Kidney glomerular epithelial cell (primary cell): ENCODE data around the gene TMEM94.
"Not testable (repeated sequence)": the region's sequence is repeated elsewhere in the genome, so short reads cannot be mapped to it uniquely, and the experiment has no call there.

Experiments
- DNase-seq: peaks from one replicate; lab custom pipeline; 2025; lab: John Stamatoyannopoulos, UW

TMEM94 gene

DNA sequence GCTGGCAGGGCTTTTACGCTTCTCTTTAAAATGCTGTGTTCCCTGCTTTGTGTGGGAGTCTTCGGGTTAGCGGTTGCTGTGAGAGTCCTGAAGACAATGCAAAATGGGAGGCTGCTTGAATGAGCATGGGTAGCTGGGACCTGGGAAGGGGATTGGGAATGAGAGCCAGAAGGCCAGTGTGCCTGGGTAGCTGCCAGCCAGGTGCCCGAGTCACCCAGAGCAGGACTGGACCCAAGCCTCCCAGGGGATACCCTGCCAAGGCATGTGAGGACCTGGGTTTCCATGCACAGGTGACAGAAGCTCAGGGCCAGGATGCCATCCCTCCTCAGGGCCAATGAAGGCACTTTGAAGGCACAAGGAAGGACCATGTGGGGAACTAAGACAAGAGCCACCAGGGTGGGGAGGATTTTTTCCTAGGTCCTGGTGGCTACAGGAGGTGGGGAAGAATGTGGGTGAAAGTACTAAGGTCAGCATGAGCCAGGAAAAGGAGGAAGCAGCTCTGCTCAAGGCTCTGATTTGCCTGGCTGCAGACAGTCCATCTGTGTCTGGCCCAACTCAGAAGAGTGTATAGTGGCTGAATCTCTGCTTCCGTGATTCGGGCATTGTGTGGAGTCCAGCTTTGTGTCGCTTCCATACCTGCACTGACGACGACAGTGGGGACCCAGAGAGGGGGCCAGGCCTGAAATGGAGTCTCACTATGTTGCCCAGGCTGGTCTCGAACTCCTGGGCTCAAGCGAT, 20.5 kb downstream of the TMEM94 start:
- no peak for DNase-seq

DNA sequence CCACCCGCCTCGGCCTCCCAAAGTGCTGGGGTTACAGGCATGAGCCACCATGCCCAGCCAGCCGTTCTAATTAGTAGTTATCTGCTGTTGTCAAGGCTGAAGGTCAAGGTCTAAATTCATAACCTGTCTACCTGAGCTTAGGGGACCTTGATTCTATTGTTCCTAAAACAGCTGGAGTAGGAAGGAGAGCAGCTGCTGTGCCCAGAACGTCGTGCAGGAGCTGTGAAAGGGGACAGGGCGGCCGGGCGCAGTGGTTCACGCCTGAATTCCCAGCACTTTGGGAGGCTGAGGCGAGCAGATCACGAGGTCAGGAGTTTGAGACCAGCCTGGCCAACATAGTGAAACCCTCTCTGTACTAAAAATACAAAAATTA, 21.0 kb downstream of the TMEM94 start:
- DNase-seq: not testable (repeated sequence)

DNA sequence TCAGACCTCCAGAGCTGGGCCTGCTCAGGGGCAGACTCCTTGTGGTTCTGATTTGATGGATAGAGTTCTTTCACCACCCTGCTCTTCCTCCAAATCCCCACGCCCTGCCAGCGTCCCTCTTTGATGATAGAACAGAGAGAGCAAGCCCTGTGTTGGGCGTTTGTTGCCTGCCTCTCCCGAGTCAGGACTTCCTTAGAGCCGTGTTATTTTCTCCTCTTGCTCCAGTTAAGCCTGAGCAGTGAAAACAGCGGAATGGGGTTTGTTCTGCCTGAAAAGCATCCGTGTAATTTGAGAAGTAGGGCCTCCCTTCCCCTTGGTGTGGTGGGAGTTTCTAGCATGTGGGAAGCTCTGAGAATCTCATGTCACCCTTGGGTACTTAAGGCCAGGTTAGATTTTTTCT, 22.1 kb downstream of the TMEM94 start:
- DNase-seq: no peak

DNA sequence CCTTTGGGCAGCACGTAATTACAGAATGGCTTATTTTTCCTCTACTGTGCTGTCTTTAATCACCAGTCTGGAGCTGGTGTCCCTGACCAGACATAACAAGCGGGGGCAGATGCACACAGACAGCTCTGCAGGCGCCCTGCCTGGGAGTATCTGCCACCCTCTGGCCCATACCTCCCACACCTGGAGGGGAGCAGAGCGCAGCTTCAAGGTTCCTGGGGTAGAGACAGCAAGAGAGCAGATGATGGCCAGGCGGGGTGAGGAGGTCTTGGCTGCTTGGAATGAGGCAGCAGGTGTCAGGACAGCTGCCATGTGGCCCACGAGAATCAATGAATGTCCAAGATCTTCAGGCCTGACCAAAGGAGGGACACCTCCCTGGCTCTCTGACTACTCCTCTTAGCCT, 23.8 kb downstream of the TMEM94 start:
- DNase-seq: no peak

DNA sequence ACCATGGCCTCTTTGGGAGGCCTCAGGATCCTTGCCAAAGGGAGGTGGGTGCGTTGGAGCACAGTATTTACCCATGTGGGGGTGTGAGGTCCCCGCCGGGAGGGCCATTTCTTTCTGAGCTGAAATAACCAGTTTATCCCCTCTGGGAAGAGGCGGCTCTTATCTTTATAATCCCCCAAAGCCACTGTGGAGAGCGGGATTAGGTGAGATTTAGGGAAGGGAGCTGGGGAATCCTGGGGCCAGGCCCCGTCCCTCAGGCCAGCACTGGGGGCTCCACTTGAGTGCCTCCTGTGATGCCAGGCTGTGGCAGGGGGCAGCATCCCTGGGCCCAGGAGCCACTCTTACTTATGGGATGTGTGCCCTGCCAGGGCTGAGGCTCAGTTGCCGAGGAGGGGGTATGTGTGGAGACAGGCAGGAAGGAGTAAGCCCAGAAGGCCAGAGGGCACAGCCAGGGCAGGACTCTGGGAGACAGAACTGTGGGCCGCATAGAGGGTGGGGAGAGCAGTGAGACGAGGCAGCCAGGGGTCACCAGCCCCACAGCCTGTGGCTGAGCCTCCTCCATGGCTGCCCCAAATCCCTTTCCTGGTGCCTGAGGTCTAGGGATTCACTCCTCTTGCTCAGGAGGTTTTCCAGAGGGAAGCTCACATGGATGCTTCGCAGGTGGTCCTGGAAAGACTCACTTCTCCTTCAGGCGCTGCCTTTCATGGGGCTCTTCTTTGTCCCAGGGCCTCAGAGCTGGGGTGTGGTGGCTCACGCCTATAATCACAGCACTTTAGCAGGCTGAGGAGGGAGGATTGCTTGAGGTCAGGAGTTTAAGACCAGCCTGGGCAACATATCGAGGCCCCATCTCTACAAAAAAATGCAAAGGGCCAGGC, 25.0 kb downstream of the TMEM94 start:
- DNase-seq: no peak

DNA sequence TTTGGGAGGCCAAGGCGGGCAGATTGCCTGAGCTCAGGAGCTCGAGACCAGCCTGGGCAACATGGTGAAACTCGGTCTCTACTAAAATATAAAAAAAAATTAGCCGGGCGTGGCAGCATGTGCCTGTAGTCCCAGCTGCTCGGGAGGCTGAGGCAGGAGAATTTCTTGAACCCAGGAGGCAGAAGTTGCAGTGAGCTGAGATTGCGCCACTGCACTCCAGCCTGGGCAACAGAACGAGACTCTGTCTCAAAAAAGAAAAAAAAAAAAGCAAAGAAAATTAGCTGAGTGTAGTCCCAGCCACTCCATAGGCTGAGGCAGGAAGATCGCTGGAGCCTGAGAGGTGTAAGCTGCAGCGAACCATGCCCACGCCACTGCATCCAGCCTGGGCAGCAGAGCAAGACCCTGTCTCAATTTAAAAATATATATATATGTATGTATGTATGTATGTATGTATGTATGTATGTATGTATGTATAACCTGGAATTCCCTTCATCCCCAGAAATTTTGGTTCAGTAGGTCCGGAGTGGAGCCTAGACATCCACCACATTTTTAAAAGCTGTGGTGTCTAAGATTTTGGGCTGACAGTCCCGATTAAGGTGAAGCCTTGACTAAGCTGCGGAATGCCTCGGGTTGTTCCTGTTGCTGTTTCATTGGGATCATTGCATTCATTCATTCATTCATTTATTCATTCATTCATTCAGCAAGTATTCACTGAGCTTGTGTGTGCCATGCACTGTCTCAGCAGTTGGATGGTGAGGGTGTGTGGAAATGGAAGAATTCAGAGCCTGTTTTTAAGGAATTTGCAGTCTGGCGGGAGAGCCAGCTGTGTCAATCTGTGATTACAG, 25.9 kb downstream of the TMEM94 start:
- no peak for DNase-seq

DNA sequence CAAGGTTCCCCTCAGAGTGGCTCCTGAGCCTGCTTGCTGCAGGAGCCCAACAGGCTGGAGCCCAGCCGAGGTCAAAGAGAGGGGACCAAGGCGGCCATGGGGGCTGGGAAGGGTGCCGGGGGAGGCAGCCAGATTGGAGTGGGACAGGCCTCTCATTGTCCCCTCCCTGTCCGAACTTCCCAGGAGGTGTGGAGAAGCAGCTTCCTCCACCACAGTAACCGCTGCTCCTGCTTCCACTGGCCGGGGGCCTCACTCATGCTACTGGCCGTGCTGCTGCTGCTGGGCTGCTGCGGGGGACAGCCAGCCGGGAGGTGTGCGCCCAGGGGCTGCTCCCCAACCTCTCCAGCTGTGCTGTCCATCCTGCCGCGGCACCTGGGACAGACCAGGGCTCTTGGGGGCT, 29.3 kb downstream of the TMEM94 start:
- no peak for DNase-seq

DNA sequence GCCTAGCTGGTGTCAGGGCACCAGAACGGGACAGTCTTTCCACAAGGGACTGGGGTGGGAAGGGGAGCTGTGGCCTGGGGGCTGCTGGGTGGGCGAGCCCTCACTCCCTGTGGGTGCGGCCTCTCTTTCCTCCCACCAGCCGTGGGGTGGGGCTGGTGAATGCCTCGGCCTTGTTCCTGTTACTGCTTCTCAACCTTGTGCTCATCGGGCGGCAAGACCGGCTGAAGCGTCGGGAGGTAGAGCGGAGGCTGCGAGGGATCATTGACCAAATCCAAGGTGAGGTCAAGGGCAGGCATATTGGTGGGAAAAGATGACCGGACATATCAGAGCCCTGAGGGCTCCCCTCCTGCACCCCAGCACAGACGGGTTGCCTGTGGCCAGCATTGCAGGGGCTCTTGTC, 29.7 kb downstream of the TMEM94 start:
- DNase-seq: no peak

DNA sequence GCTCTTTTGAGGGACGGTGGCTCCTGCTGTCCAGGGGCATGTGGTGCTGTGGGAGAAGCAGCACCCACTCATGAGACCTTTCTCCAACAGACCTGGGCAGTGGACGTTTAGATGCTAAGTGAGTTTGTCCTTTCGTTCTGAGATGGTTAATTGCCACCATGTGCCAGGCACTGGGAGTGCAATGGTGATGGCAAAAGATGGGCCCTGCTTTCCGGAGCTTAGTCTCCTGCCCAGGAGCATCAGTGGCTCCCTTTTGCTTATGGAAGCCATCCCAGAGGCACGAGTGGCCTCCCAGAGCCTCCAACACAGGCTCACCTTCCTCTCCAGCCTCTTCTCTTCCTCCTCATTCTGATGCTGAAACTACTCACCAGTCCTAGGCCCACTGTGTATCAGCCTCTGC, 30.5 kb downstream of the TMEM94 start:
- no peak for DNase-seq

DNA sequence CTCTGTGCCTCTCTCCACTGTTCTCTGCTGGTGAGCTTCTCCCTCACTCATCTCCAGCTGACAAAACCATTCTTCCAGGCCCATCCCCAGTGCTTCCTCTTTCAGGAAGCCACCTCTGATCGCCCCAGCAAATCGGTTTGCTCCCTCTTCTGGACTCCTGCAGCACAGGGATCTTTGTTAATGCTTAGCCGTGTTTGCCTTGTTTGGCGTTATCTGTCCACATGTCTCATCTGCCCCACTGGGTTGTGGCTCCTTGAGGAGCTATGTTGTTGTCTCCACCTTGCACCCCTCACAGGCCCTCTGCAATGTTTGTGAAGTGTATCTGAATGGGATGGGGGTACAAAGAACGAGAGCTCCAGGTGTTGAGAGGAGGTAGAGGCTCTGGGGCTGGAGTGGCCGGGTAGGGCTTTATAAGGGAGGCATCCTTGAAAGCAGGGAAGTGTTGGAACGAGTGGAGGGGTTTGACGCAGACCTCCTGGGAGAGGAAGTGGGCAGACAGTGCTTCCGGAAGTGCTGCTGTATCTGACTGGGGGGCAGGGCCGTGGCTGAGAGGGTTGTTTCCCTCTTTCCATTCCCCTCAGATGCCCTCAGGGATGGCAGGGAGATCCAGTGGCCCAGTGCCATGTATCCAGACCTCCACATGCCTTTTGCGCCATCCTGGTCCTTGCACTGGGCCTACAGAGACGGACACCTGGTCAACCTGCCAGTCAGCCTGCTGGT, 31.1 kb downstream of the TMEM94 start:
- no peak for DNase-seq

DNA sequence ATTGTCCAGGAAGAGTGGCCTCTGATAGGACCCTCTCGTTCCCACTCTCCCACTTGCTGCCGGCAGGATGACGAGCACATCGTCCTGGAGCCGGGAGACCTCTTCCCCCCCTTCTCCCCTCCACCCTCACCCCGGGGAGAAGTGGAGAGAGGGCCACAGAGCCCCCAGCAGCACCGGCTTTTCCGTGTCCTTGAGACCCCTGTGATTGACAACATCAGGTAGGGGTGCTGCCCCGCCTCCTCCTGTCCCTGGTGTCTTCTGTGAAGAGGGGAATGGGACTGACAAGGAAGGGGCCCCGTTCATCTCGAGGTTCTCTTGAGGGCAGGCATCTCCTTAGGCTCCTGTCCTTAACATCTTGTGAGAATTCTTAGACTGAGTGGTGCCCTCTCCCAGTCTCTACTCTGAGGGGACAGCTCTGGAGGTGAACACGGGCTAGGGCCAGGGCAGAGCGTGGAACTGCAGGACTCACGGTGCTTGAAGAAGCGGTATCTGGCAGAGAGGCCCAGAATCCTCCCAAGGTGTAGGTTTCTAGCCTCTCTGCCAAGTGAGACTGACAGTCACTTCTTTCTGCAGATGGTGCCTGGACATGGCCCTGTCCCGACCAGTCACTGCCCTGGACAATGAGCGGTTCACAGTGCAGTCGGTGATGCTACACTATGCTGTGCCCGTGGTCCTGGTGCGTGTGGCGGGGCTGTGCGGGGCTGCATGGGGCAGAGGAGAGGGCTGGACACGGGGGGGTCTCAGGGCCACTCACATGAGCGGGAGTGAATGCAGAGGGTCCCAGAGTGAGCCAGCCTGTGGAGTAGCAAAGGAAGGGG, 32.5 kb downstream of the TMEM94 start:
- DNase-seq: no peak

DNA sequence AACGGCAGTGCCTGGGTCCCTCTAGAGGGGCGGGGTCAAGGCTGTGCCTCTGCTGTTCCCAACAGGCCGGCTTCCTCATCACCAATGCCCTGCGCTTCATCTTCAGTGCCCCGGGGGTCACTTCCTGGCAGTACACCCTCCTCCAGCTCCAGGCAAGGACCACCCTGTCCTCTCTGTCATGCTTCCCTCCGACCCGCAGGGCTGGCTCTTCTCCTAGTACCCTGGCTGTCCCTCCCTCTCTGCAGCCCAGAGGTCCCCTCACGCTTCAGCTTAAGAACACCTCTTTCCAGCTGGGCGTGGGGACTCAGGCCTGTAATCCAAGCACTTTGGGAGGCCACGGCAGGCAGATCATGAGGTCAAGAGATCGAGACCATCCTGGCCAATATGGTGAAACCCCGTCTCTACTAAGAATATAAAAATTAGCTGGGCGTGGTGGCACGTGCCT, 33.1 kb downstream of the TMEM94 start:
- no peak for DNase-seq

DNA sequence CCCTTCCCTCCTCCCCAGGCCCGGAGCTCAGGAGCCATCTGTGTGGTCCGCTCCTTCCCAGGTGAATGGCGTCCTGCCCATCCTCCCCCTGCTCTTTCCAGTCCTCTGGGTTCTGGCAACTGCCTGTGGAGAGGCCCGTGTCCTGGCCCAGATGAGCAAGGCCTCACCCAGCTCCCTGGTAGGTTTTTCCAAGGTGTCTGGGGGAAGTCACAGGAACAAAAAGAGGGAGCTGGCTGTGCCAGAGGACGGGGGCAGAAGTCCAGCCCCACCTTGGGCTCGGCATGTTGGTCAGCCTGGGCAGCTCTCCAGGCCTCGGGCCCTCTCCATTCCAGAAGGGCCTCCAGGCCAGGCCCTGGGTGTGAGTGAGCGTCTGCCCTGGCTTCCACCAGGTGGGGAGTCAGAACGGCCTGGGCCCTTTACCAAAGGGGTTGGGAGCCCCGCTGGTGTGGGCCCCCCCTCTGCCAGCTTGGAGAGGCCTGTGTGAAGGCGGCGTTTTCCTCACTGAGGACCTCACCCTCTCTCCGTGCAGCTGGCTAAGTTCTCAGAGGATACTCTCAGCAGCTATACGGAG, 33.8 kb downstream of the TMEM94 start:
- DNase-seq: no peak

DNA sequence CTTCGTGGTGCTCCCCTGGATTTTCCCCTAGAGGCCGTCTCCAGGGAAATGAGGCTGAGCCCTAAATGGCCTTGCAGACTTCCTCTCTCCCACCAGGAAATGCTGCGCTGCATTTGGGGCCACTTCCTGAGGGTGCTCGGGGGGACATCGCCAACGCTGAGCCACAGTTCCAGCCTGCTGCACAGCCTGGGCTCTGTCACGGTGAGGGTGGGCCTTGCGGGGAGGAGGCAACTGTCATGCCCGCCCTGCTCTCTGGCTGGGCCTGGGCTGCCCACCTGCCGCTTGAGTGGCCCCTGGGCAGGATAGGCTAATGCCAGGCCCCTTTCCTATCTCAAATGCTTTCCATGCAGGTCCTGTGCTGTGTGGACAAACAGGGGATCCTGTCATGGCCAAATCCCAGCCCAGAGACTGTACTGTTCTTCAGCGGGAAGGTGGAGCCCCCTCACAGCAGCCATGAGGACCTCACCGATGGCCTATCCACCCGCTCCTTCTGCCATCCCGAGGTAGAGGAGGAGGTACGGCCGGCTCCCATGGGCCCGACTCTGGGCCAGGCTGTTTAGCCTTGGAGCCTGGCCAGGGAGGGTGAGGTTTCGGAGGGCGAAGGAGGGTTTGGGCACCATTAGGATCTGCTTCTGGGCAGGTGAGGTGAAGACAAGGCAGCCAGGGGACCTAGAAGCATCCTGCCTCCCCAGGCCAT, 34.7 kb downstream of the TMEM94 start:
- DNase-seq: no peak

DNA sequence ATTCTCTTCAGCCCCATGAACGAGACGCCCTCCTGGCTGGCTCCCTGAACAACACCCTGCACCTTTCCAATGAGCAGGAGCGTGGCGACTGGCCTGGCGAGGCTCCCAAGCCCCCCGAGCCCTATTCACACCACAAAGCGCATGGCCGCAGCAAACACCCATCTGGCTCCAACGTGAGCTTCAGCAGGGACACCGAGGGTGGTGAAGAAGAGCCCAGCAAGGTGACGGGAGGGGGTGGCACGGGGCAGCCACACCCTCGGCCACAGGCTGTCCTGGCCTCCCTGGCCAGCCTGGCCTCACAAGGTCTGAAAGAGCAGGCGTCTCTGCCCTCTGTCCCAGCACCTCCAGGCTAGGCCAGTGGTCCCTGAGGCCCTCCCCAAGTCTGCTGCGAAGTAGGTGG, 35.2 kb downstream of the TMEM94 start:
- DNase-seq: no peak

DNA sequence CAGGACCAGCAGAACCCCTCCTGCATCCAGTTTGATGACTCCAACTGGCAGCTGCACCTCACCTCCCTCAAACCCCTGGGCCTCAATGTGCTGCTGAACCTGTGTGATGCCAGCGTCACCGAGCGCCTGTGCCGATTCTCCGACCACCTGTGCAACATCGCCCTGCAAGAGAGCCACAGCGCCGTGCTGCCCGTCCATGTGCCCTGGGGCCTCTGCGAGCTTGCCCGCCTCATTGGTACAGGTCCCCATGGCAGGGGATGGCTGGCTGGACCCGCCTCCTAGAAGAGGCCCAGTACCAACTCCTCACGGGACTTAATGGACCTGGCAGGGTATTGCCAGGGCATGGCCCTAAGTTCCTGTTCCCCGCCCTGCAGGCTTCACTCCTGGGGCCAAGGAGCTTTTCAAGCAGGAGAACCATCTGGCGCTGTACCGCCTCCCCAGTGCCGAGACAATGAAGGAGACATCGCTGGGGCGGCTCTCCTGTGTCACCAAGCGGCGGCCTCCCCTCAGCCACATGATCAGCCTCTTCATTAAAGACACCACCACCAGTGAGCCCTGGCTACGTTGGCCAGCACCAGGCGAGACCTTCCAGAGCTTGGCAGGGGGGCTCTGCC, 36.2 kb downstream of the TMEM94 start:
- DNase-seq: no peak

DNA sequence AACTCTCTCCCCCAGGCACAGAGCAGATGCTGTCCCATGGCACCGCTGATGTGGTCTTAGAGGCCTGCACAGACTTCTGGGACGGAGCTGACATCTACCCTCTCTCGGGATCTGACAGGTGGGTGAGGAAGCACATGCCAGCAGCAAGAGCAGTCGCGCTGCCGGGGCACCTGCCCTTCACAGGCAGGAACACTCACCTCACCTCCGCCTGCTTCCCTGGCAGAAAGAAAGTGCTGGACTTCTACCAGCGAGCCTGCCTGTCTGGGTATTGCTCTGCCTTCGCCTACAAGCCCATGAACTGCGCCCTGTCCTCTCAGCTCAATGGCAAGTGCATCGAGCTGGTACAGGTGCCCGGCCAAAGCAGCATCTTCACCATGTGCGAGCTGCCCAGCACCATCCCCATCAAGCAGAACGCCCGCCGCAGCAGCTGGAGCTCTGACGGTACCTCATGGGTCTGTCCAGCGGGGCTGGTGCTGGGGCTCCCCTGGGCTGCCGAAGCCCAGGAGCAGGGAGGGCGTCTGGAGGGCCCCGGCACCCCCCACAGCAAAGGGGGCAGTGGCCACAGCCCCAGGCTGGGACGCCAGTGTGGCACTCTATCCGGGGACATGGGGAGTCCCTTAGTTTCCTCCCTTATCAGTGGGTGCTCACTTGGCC, 37.2 kb downstream of the TMEM94 start:
- no peak for DNase-seq

DNA sequence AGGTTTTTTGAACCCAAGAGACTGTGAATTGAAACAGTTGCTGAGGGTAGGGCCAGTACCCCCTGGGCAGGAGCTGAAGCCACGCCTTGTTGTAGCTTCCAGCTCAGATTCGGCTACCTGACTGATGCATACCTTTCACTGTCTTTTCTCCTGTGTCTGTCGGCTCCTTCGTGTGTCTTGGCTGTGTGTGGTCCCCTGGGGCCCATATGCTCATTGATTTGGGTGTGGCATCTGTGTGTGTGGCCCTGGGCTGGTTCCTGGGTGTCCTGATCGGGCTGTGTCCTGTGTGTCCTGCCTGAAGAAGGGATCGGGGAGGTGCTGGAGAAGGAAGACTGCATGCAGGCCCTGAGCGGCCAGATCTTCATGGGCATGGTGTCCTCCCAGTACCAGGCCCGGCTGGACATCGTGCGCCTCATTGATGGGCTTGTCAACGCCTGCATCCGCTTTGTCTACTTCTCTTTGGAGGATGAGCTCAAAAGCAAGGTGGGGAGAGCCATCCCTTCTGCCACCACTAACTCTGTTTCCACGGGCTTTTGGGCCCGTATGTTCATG, 38.0 kb downstream of the TMEM94 start:
- DNase-seq: no peak

DNA sequence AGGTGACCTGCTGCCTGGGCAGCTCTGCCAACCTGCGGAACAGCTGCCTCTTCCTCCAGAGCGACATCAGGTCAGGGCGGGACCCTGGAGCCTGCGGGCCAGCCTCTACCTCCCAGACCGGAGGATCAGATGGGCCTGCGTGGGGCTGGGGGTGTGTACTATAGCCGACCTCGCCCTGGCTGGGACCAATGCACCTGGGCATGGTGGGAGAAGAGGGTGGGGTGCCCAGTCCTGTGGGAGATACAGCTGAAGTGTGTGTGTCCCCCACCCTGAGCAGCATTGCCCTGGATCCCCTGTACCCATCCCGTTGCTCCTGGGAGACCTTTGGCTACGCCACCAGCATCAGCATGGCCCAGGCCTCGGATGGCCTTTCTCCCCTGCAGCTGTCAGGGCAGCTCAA, 39.6 kb downstream of the TMEM94 start:
- no peak for DNase-seq
